Activated T-cell treated with anti-CD3 and anti-CD28 coated beads, Interleukin-2, amount 50 U/mL, for 24 hours (primary cell): ENCODE measurements around the gene SLC7A10.

Experiments
- DNase-seq: peaks from one replicate; pipeline ENCODE4 v3.0.0-alpha.2; 2020
- H3K27ac Mint-ChIP-seq: 2 replicates; pipeline ENCODE4 v1.8.0; 2020; ENCODE audit warnings: mild to moderate bottlenecking, mixed read lengths
- H3K27me3 Mint-ChIP-seq: 2 replicates; pipeline ENCODE4 v1.8.0; 2020; ENCODE audit warnings: mixed read lengths
- H3K36me3 Mint-ChIP-seq: 2 replicates; pipeline ENCODE4 v1.8.0; 2020; ENCODE audit warnings: low read depth, mixed read lengths
- H3K4me1 Mint-ChIP-seq: 2 replicates; pipeline ENCODE4 v1.8.0; 2020; ENCODE audit warnings: low read depth, mixed read lengths
- H3K4me3 Mint-ChIP-seq: 2 replicates; pipeline ENCODE4 v1.8.0; 2020; ENCODE audit warnings: mild to moderate bottlenecking, moderate library complexity, mixed read lengths
- H3K9me3 Mint-ChIP-seq: 2 replicates; pipeline ENCODE4 v1.8.0; 2020; ENCODE audit warnings: mixed read lengths

SLC7A10 gene

GRCh38 chr19:33208371-33208895, 17.2 kb downstream of the SLC7A10 start:
- Mint-ChIP-seq H3K9me3 (no peaks in the 10 kb centered on the region), H3K27me3 (no peaks in the 10 kb centered on the region), H3K27ac (no peak overlapping the region), H3K36me3 (no peaks in the 10 kb centered on the region), H3K4me3 (no peak overlapping the region), H3K4me1 (no peaks in the 10 kb centered on the region)
- no peak for DNase-seq

DNA sequence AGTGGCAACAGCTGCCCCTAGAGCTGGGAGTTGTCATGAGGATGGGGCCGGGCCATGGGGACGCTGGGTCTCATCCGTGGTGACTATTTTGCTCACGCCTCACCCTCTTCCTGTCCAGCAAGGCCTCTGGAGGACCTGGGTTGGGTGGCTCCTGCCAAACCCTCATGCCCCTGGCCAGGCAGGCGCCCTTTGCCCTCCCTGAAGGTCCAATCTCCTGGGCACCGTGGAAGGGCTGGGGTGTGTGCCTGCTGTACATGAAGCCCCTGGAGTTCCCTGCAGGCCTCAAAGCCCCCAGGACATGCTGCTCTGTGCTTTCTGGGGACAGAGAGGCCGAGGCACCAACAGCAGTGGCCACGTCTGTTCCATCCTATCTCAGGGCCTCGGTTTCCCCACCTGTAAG, 17.7 kb downstream of the SLC7A10 start:
- no peaks in the 10 kb centered on the region for H3K27me3 Mint-ChIP-seq
- H3K9me3 Mint-ChIP-seq, result no peaks in the 10 kb centered on the region
- H3K27ac Mint-ChIP-seq, result no peak overlapping the region
- H3K4me3 Mint-ChIP-seq, result no peak overlapping the region
- no peaks in the 10 kb centered on the region for H3K36me3 Mint-ChIP-seq
- no peak for DNase-seq
- no peaks in the 10 kb centered on the region for H3K4me1 Mint-ChIP-seq

DNA sequence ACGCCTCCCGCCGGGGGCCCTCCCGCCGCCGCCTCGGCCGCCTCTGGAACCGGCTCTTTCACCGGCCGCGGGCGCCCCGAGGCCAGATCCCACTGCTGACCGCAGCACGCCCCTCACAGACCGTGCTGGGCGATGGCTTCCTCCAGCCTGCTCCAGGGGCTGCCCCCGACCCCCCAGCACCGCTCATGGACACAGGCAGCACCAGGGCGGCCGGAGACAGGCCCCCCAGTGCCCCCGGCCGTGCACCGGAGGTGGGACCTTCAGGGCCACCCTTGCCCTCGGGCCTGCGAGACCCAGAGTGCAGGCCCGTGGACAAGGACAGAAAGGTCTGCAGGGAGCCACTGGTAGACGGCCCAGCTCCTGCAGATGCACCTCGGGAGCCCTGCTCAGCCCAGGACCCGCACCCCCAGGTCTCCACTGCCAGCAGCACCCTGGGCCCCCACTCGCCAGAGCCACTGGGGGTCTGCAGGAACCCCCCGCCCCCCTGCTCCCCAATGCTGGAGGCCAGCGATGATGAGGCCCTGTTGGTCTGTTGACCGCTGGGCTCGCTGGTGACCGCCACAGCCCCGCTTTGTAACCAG, 18.5 kb downstream of the SLC7A10 start:
- no peaks in the 10 kb centered on the region for H3K4me1 Mint-ChIP-seq
- DNase-seq, result no peak
- H3K9me3 Mint-ChIP-seq, result no peaks in the 10 kb centered on the region
- H3K36me3 Mint-ChIP-seq, result no peaks in the 10 kb centered on the region
- H3K27me3 Mint-ChIP-seq, result no peaks in the 10 kb centered on the region
- no peak overlapping the region for H3K27ac Mint-ChIP-seq
- H3K4me3 Mint-ChIP-seq, result no peak overlapping the region

DNA sequence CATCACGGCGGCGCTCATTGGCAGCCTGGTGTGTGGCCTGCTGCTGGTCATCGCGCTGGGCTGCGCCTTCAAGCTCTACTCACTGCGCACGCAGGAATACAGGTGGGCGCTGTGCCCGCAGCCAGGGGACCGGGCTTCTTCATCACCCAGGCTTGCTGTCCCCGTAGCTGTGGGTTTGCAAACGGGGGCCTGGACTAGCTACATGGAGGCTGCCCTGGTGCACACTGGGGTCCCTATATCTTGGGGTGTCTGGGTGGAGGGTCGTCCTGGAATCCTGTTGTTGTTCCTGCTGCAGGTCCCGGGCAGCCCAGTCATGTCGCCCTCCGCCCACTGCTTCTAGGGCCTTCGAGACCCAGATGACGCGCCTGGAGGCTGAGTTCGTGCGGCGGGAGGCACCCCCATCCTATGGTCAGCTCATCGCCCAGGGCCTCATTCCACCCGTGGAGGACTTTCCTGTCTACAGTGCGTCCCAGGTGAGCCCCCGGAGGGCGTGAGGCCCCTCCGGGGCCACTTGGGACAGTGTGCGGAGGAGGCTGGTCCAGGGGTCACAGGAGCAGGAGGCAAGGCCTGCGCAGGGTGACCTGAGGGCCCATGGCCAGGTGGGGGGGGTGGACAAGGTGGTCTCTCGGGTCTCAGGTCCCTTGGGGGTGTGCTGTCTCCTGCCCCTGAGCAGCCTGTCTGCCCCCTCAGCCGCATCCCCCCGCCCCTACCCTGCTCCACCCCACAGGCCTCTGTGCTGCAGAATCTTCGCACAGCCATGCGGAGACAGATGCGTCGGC, 19.2 kb downstream of the SLC7A10 start:
- Mint-ChIP-seq H3K9me3 (no peaks in the 10 kb centered on the region), H3K4me1 (no peaks in the 10 kb centered on the region), H3K27me3 (no peaks in the 10 kb centered on the region), H3K36me3 (no peaks in the 10 kb centered on the region), H3K4me3 (no peak overlapping the region), H3K27ac (no peak overlapping the region)
- DNase-seq, result no peak

DNA sequence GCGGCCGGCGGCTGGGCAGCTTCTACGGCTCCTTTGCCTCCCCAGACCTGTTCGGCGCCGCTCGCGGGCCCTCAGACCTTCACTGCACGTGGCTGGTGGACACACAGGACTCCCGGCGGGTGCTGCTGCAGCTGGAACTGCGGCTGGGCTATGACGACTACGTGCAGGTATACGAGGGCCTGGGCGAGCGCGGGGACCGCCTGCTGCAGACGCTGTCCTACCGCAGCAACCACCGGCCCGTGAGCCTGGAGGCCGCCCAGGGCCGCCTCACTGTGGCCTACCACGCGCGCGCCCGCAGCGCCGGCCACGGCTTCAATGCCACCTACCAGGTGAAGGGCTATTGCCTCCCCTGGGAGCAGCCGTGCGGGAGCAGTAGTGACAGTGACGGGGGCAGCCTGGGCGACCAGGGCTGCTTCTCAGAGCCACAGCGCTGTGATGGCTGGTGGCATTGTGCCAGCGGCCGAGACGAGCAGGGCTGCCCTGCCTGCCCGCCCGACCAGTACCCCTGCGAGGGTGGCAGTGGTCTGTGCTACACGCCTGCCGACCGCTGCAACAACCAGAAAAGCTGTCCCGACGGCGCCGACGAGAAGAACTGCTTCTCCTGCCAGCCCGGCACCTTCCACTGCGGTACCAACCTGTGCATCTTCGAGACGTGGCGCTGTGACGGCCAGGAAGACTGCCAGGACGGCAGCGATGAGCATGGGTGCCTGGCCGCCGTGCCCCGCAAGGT, 20.0 kb downstream of the SLC7A10 start:
- Mint-ChIP-seq H3K36me3 (no peaks in the 10 kb centered on the region), H3K27ac (no peak overlapping the region), H3K27me3 (no peaks in the 10 kb centered on the region), H3K4me3 (no peak overlapping the region), H3K9me3 (no peaks in the 10 kb centered on the region), H3K4me1 (no peaks in the 10 kb centered on the region)
- no peak for DNase-seq

DNA sequence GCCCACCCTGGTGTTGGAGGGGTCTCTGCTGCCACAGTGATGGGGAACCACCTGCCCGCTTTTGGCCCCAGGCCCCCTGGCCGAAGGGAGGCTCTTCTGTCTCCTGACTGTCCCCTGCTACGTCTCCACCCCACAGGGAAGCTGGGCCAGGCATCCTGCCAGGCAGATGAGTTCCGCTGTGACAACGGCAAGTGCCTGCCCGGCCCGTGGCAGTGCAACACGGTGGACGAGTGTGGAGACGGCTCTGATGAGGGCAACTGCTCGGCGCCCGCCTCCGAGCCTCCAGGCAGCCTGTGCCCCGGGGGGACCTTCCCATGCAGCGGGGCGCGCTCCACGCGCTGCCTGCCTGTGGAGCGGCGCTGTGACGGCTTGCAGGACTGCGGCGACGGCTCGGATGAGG, 20.5 kb downstream of the SLC7A10 start:
- DNase-seq, result no peak
- Mint-ChIP-seq H3K36me3 (no peaks in the 10 kb centered on the region), H3K9me3 (no peaks in the 10 kb centered on the region), H3K27me3 (no peaks in the 10 kb centered on the region), H3K27ac (no peak overlapping the region), H3K4me3 (no peak overlapping the region), H3K4me1 (no peaks in the 10 kb centered on the region)

DNA sequence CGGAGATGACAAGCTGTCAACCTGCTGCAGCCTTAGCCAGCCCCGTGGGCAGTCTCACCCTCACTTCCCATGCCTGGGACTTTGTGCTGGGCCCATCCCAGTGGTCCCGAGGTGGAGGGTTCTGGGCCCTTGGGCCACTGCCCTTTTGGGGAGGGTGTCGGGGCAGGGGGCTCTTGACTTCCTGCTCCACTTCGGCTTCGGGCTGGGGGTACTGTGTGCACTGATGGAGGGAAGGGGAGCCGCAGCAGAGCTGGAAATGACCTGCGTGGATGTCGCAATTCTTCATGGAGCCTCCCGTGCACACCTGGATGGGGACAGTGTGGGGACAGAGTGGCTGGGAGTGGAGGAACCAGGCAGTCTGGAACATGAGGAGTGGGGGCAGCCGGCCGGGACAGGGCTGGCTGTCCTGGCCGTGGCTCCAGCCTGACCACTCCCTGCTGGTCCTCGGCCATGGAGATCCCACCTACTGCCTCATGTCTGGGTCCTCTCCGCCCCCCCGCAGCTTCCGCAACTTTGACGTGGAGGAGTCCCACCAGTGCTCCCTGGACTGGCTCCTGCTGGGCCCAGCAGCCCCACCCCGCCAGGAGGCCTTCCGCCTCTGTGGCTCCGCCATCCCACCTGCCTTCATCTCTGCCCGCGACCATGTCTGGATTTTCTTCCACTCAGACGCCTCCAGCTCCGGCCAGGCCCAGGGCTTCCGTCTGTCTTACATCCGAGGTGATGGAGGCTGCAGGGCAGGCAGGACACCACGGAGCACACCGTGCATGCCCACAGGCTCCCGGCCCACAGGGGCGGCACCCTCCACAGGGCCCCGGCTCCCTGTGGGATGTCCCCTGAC, 21.3 kb downstream of the SLC7A10 start:
- H3K4me3 Mint-ChIP-seq, result no peak overlapping the region
- H3K36me3 Mint-ChIP-seq, result no peaks in the 10 kb centered on the region

GRCh38 chr19:33203529-33203928, 22.1 kb downstream of the SLC7A10 start:
- Mint-ChIP-seq H3K9me3 (no peaks in the 10 kb centered on the region), H3K36me3 (no peaks in the 10 kb centered on the region), H3K4me1 (no peaks in the 10 kb centered on the region), H3K4me3 (no peak overlapping the region), H3K27ac (no peak overlapping the region), H3K27me3 (no peaks in the 10 kb centered on the region)
- DNase-seq, result no peak

More for the DNA sequence above, 21.3 kb downstream of the SLC7A10 start:
- DNase-seq, result no peak
- Mint-ChIP-seq H3K27me3 (no peaks in the 10 kb centered on the region), H3K9me3 (no peaks in the 10 kb centered on the region), H3K27ac (no peak overlapping the region), H3K4me1 (no peaks in the 10 kb centered on the region)

DNA sequence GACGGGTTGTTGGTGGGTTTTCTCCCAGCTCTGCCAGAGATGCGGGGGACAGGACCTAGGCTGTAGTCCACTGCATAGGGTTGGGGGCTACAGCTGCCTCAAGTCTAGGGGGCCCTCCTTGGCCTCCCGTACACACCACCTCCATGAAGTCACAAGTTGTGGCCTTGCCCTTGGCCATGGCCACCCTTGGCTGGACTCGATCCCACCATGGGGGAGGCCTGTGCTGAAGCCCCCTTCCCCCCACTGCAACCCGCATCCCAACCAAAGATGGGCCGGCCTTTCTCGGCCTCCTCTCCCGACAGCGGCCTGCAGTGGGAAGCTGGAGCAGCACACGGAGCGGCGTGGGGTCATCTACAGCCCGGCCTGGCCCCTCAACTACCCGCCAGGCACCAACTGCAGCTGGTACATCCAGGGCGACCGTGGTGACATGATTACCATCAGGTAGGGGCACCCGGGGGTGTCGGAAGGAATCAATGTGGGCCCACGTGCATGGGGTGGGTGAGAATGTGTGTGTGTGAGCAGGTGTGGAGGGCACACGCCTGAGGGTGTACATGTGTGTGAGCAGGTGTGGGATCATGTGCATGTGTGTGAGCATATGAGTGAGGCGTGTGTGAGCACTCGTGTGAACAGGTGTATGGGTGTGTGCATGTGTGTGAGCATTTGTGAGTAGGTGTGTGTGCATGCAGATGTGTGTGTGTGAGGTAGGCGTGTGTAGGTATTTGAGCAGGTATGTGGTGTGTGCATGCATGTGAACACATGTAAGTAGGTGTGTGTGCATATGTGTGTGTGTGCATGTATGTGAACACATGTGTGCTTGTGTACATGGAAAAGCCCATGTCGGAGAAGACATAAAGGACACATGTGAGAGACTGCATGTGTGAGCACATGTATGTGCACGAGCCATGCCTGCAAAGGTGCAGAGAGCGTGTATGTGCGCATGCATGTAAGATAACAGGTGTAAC, 22.8 kb downstream of the SLC7A10 start:
- H3K4me3 Mint-ChIP-seq, result no peak overlapping the region
- no peaks in the 10 kb centered on the region for H3K9me3 Mint-ChIP-seq
- no peaks in the 10 kb centered on the region for H3K36me3 Mint-ChIP-seq
- H3K4me1 Mint-ChIP-seq, result no peaks in the 10 kb centered on the region
- H3K27me3 Mint-ChIP-seq, result peaks cover 2% of the 10 kb centered on the region
- H3K27ac Mint-ChIP-seq, result no peak overlapping the region
- no peak for DNase-seq

- no peak overlapping the region for H3K4me3 Mint-ChIP-seq
- DNase-seq, result no peak
- H3K27ac Mint-ChIP-seq, result no peak overlapping the region
- no peaks in the 10 kb centered on the region for H3K4me1 Mint-ChIP-seq
- no peaks in the 10 kb centered on the region for H3K9me3 Mint-ChIP-seq
- peaks cover 10% of the 10 kb centered on the region for H3K27me3 Mint-ChIP-seq
- no peaks in the 10 kb centered on the region for H3K36me3 Mint-ChIP-seq
Observed at GRCh38 chr19:33201886-33202545, 23.6 kb downstream of the SLC7A10 start.

- H3K4me3 Mint-ChIP-seq, result no peak overlapping the region
- no peaks in the 10 kb centered on the region for H3K9me3 Mint-ChIP-seq
- H3K27ac Mint-ChIP-seq, result no peak overlapping the region
- peaks cover 16% of the 10 kb centered on the region for H3K27me3 Mint-ChIP-seq
- no peaks in the 10 kb centered on the region for H3K36me3 Mint-ChIP-seq
- DNase-seq, result no peak
- H3K4me1 Mint-ChIP-seq, result no peaks in the 10 kb centered on the region
Observed at GRCh38 chr19:33201473-33201872, 24.2 kb downstream of the SLC7A10 start.

DNA sequence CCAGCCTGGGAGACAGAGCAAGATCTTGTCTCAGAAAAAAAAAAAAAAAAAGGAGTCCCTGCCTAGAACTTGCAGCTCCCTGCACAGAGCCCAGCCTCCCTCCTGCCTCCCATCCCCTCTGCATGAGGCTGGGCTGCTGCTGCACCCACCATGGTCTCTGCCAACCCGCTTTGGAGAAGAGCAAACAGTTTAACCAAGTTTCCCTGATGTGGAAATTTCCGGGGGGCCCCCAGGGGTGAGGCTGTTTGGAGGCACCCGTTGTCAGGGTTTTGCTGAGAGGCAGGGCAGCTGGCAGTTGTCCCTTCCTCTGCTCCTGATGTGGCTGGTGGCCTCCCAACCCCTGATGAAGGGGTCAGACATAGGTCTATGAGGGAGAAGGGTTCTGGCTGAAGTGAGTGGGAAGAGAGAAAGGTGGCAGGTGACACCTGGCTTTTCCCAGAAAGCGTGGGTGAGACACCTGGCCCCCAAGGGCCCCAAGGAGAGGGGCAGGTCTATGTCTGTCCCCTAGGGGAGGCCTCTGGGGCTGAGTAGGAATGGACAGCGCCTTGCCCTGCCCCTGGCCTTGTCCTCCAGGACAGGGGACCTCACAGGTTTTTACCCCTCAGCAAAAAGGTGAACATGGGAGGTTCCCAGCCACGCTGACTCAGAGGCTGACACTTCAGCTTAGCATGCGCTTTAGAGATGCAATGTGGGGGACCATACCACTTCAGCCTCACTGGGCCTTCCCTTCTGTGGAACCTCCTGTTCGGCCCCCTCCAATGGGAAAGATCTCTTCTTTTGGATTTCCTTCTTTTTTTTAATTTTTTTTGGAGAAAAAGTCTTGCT, 26.0 kb downstream of the SLC7A10 start:
- H3K9me3 Mint-ChIP-seq, result no peaks in the 10 kb centered on the region

More for the DNA sequence above, 26.0 kb downstream of the SLC7A10 start:
- no peaks in the 10 kb centered on the region for H3K4me1 Mint-ChIP-seq
- no peaks in the 10 kb centered on the region for H3K36me3 Mint-ChIP-seq
- peak overlapping the region; percentile 27 for H3K27ac Mint-ChIP-seq
- no peak for DNase-seq
- H3K27me3 Mint-ChIP-seq, result peaks cover 29% of the 10 kb centered on the region
- H3K4me3 Mint-ChIP-seq, result no peak overlapping the region
